Measurements from ENCODE around the gene COL11A2.

Gene COL11A2

DNA sequence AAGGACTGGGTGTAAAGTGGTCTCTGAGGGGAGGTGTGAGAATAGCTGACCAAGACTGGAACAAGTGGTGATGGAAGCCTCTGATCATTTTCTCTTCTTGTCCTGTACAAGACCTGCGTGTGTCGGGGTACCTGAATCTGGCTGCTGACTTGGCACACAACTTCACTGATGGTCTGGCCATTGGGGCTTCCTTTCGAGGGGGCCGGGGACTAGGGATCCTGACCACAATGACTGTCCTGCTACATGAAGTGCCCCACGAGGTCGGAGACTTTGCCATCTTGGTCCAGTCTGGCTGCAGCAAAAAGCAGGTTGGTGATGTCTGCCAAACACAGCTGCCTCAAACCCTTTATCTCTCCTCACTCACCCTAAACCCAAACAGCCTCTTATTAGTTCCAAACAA, 10.5 kb upstream of the COL11A2 start:
- FAIRE-seq (no peak), DNase-seq (ENCODE audit: insufficient read length, low spot score) (no peak)
- TF ChIP-seq SPI1 (IDR thresholded peaks at IDR 0.05; ENCODE audit: low read depth, low read length): no peak
- TF ChIP-seq POLR2AphosphoS5 (IDR thresholded peaks at IDR 0.05; ENCODE audit: low read depth, low read length): no peak
- TF ChIP-seq TAF1 (IDR thresholded peaks at IDR 0.05; ENCODE audit: low read depth, low read length): no peak
- TF ChIP-seq POU2F2 (IDR thresholded peaks at IDR 0.05; ENCODE audit: low read depth, low read length): no peak
- no peak for TF ChIP-seq PAX5 (IDR thresholded peaks at IDR 0.05; ENCODE audit: insufficient read depth, low read length, severe bottlenecking)
- TF ChIP-seq POLR2A (IDR thresholded peaks at IDR 0.05; ENCODE audit: low read depth, low read length): no peak

DNA sequence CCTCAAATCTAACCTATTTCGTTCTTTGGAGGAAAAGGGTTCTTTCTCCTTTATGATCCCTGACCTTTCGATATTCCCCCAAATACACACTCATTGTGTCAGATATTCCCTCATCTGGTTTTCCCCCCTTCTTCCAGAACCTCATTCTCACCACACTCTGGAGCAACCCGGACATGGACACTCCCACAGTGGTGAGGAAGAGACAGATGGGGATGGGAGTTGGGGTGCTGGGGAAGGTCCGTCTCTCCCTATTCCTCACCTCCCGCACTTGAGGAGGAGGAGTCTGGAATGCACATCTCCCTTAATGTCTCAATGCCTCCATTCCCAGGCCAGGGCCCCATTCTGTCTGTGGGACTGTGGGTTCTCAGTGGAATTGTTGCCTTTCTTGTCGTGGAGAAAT, 9.7 kb upstream of the COL11A2 start:
- no peak for TF ChIP-seq POU2F2 (IDR thresholded peaks at IDR 0.05; ENCODE audit: low read depth, low read length)
- TF ChIP-seq SPI1 (IDR thresholded peaks at IDR 0.05; ENCODE audit: low read depth, low read length): no peak
- no peak for TF ChIP-seq POLR2AphosphoS5 (IDR thresholded peaks at IDR 0.05; ENCODE audit: low read depth, low read length)
- no peak for TF ChIP-seq TAF1 (IDR thresholded peaks at IDR 0.05; ENCODE audit: low read depth, low read length)
- TF ChIP-seq POLR2A (IDR thresholded peaks at IDR 0.05; ENCODE audit: low read depth, low read length): no peak
- no peak for TF ChIP-seq PAX5 (IDR thresholded peaks at IDR 0.05; ENCODE audit: insufficient read depth, low read length, severe bottlenecking)
- DNase-seq (ENCODE audit: insufficient read length, low spot score) (no peak), FAIRE-seq (no peak)

GRCh38 chr6:33201147-33201545, 8.9 kb upstream of the COL11A2 start:
- DNase-seq (ENCODE audit: insufficient read length, low spot score) (no peak), FAIRE-seq (no peak)
- TF ChIP-seq PAX5 (IDR thresholded peaks at IDR 0.05; ENCODE audit: insufficient read depth, low read length, severe bottlenecking) (no peak), POLR2AphosphoS5 (IDR thresholded peaks at IDR 0.05; ENCODE audit: low read depth, low read length) (no peak), TAF1 (IDR thresholded peaks at IDR 0.05; ENCODE audit: low read depth, low read length) (no peak), POU2F2 (IDR thresholded peaks at IDR 0.05; ENCODE audit: low read depth, low read length) (no peak), SPI1 (IDR thresholded peaks at IDR 0.05; ENCODE audit: low read depth, low read length) (no peak), POLR2A (IDR thresholded peaks at IDR 0.05; ENCODE audit: low read depth, low read length) (no peak)

- TF ChIP-seq PAX5 (IDR thresholded peaks at IDR 0.05; ENCODE audit: insufficient read depth, low read length, severe bottlenecking) (no peak), POLR2AphosphoS5 (IDR thresholded peaks at IDR 0.05; ENCODE audit: low read depth, low read length) (peak; percentile 92), POU2F2 (IDR thresholded peaks at IDR 0.05; ENCODE audit: low read depth, low read length) (peak; percentile 54; the same call in 1 of the 2 replicates), SPI1 (IDR thresholded peaks at IDR 0.05; ENCODE audit: low read depth, low read length) (peak; percentile 51), TAF1 (IDR thresholded peaks at IDR 0.05; ENCODE audit: low read depth, low read length) (peak; percentile 95), POLR2A (IDR thresholded peaks at IDR 0.05; ENCODE audit: low read depth, low read length) (peak; percentile 93)
- FAIRE-seq (peak; percentile 96), DNase-seq (ENCODE audit: insufficient read length, low spot score) (peak; percentile 90)
Observed at GRCh38 chr6:33200219-33201146, 8.2 kb upstream of the COL11A2 start, which contains the start of the genes RXRB and SLC39A7. Gene RXRB, minus strand, starts transcription at chr6:33200665. Its CDS starts 189 bp downstream, at chr6:33200476. Gene SLC39A7, plus strand, starts transcription at chr6:33200867. Its CDS starts 379 bp downstream, at chr6:33201246.

- TF ChIP-seq POLR2AphosphoS5 (IDR thresholded peaks at IDR 0.05; ENCODE audit: low read depth, low read length): no peak
- no peak for TF ChIP-seq POLR2A (IDR thresholded peaks at IDR 0.05; ENCODE audit: low read depth, low read length)
- no peak for TF ChIP-seq SPI1 (IDR thresholded peaks at IDR 0.05; ENCODE audit: low read depth, low read length)
- TF ChIP-seq TAF1 (IDR thresholded peaks at IDR 0.05; ENCODE audit: low read depth, low read length): no peak
- no peak for TF ChIP-seq POU2F2 (IDR thresholded peaks at IDR 0.05; ENCODE audit: low read depth, low read length)
- TF ChIP-seq PAX5 (IDR thresholded peaks at IDR 0.05; ENCODE audit: insufficient read depth, low read length, severe bottlenecking): no peak
- FAIRE-seq: no peak
- DNase-seq (ENCODE audit: insufficient read length, low spot score): peak; percentile 75
Observed at GRCh38 chr6:33199687-33200218, 7.5 kb upstream of the COL11A2 start.

GRCh38 chr6:33198853-33199436, 6.7 kb upstream of the COL11A2 start:
- DNase-seq (ENCODE audit: insufficient read length, low spot score) (no peak), FAIRE-seq (no peak)
- no peak for TF ChIP-seq POLR2A (IDR thresholded peaks at IDR 0.05; ENCODE audit: low read depth, low read length)
- TF ChIP-seq PAX5 (IDR thresholded peaks at IDR 0.05; ENCODE audit: insufficient read depth, low read length, severe bottlenecking): no peak
- no peak for TF ChIP-seq POU2F2 (IDR thresholded peaks at IDR 0.05; ENCODE audit: low read depth, low read length)
- no peak for TF ChIP-seq SPI1 (IDR thresholded peaks at IDR 0.05; ENCODE audit: low read depth, low read length)
- TF ChIP-seq TAF1 (IDR thresholded peaks at IDR 0.05; ENCODE audit: low read depth, low read length): no peak

DNA sequence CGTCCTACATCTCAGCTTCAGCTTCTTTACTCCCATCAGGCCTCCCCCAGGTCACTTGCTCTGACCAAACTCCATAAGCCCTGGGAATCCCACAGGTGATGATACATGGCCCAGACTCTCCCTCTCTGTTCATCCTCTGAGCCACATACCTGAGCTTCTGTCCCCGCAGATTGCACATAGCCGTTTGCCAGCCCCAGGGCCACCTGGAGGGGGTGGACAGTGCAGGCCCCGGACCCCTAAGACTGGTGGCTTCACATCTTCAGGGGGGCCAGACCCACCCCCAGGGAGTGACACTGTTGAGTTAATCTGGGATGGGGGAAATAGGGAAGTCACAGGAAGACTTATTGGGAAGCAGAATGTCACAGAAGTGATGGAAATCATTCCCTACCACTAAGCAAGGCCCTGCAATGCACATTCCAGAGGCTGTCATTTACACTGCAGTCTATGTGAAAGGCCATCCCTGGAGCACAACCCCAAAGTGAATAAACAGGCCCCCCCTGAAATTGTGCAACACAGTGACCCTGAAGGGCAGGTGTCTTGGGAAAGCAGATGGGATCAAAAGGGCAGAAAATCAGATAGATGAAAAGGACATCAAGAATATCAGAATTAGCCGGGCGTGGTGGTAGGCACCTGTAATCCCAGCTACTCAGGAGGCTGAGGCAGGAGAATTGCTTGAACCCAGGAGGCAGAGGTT, 6.0 kb upstream of the COL11A2 start:
- DNase-seq (ENCODE audit: insufficient read length, low spot score) (no peak), FAIRE-seq (no peak)
- no peak for TF ChIP-seq POLR2AphosphoS5 (IDR thresholded peaks at IDR 0.05; ENCODE audit: low read depth, low read length)
- no peak for TF ChIP-seq POU2F2 (IDR thresholded peaks at IDR 0.05; ENCODE audit: low read depth, low read length)
- no peak for TF ChIP-seq TAF1 (IDR thresholded peaks at IDR 0.05; ENCODE audit: low read depth, low read length)
- no peak for TF ChIP-seq PAX5 (IDR thresholded peaks at IDR 0.05; ENCODE audit: insufficient read depth, low read length, severe bottlenecking)
- no peak for TF ChIP-seq SPI1 (IDR thresholded peaks at IDR 0.05; ENCODE audit: low read depth, low read length)
- TF ChIP-seq POLR2A (IDR thresholded peaks at IDR 0.05; ENCODE audit: low read depth, low read length): no peak

GRCh38 chr6:33197431-33198048, 5.3 kb upstream of the COL11A2 start:
- FAIRE-seq (peak; percentile 45), DNase-seq (ENCODE audit: insufficient read length, low spot score) (peak; percentile 66)
- TF ChIP-seq TAF1 (IDR thresholded peaks at IDR 0.05; ENCODE audit: low read depth, low read length): no peak
- no peak for TF ChIP-seq PAX5 (IDR thresholded peaks at IDR 0.05; ENCODE audit: insufficient read depth, low read length, severe bottlenecking)
- no peak for TF ChIP-seq POLR2A (IDR thresholded peaks at IDR 0.05; ENCODE audit: low read depth, low read length)
- no peak for TF ChIP-seq POLR2AphosphoS5 (IDR thresholded peaks at IDR 0.05; ENCODE audit: low read depth, low read length)
- no peak for TF ChIP-seq SPI1 (IDR thresholded peaks at IDR 0.05; ENCODE audit: low read depth, low read length)
- TF ChIP-seq POU2F2 (IDR thresholded peaks at IDR 0.05; ENCODE audit: low read depth, low read length): no peak
